OCI-LY7 (cell line): ENCODE measurements around the gene MCM9. TPM values are rescaled to one million over a fixed set of nuclear protein-coding genes. Genes with fewer than 3 reads are reported as not detected.
A peak's percentile ranks its signal among the peaks of the same experiment; 100 is the strongest.

Experiments
- BruUV-seq: library from RNA; stranded (reverse); fragments of 400-500 nt; replicated peaks from 2 replicates; lab custom pipeline; 2021; lab: Mats Ljungman, UMichigan
- CTCF ChIA-PET: fragments of 300-600 bp; sonication (Branson Sonifier 250); formaldehyde crosslinking; loops from one replicate; lab custom pipeline; 2022; ENCODE audit warnings: antibody characterized with exemption; ENCODE audit not compliant: unreplicated experiment; lab: Charles Lee
- POLR2A ChIA-PET: fragments of 300-600 bp; sonication (Branson Sonifier 250); formaldehyde crosslinking; loops from one replicate; lab custom pipeline; 2022; ENCODE audit warnings: antibody characterized with exemption; lab: Charles Lee
- DNase-seq: peaks from one replicate; pipeline ENCODE4 v3.0.0-alpha.2; 2015; ENCODE audit warnings: low spot score
- H2AFZ ChIP-seq: fragments of 200-600 bp; sonication (generic), shearing (Covaris generic); 2 replicates; pipeline ENCODE4 v1.6.1; 2014; ENCODE audit warnings: mild to moderate bottlenecking, antibody characterized with exemption, low read length, moderate library complexity
- H3K27ac ChIP-seq: fragments of 200-600 bp; sonication (generic); 2 replicates; pipeline ENCODE4 v1.5.1; 2014; ENCODE audit warnings: mixed run types, low read depth, mild to moderate bottlenecking, moderate library complexity, low read length, inconsistent platforms; ENCODE audit not compliant: poor library complexity, severe bottlenecking
- H3K36me3 ChIP-seq: fragments of 200-600 bp; sonication (generic); 2 replicates; pipeline ENCODE4 v1.6.1; 2014; ENCODE audit warnings: mild to moderate bottlenecking, antibody characterized with exemption, low read length, moderate library complexity, mixed read lengths; ENCODE audit not compliant: insufficient read depth
- H3K4me1 ChIP-seq: fragments of 200-600 bp; sonication (generic); 2 replicates; pipeline ENCODE4 v1.5.1; 2014; ENCODE audit warnings: mild to moderate bottlenecking, low read length; ENCODE audit not compliant: insufficient read depth, poor library complexity, severe bottlenecking
- H3K4me2 ChIP-seq: fragments of 200-600 bp; sonication (generic); 2 replicates; pipeline ENCODE4 v1.6.1; 2014; ENCODE audit warnings: mild to moderate bottlenecking, low read length
- H3K4me3 ChIP-seq: fragments of 200-600 bp; sonication (generic); 2 replicates; pipeline ENCODE4 v1.5.1; 2014; ENCODE audit warnings: mild to moderate bottlenecking, low read depth, low read length; ENCODE audit not compliant: poor library complexity, severe bottlenecking
- H3K79me2 ChIP-seq: fragments of 200-600 bp; sonication (generic); 2 replicates; pipeline ENCODE4 v1.6.1; 2016; ENCODE audit warnings: low read depth, mild to moderate bottlenecking, low read length, moderate library complexity, mixed read lengths; ENCODE audit not compliant: insufficient read depth
- H3K9me2 ChIP-seq: fragments of 200-600 bp; sonication (generic); 2 replicates; pipeline ENCODE4 v1.6.1; 2016; ENCODE audit warnings: mild to moderate bottlenecking, low read length, mixed read lengths; ENCODE audit not compliant: insufficient read depth
- H3K9me3 ChIP-seq: fragments of 200-600 bp; sonication (generic); 2 replicates; pipeline ENCODE4 v1.6.1; 2014; ENCODE audit warnings: mild to moderate bottlenecking, mixed run types, low read length, mixed read lengths
- H4K20me1 ChIP-seq: fragments of 200-600 bp; sonication (generic); 2 replicates; pipeline ENCODE4 v1.6.1; 2014; ENCODE audit warnings: mild to moderate bottlenecking, antibody characterized with exemption, low read length, moderate library complexity, mixed read lengths; ENCODE audit not compliant: insufficient read depth
- CTCF ChIP-seq: fragments of 200-600 bp; sonication (generic); conservative IDR thresholded peaks from 2 replicates; pipeline ENCODE4 v1.5.1; 2014; ENCODE audit warnings: mild to moderate bottlenecking, antibody characterized with exemption, low read length, moderate library complexity, mixed read lengths
- EZH2phosphoT487 ChIP-seq: fragments of 200-600 bp; sonication (generic); IDR thresholded peaks from 2 replicates; pipeline ENCODE4 v1.6.1; 2018; ENCODE audit warnings: low read depth, borderline replicate concordance, mild to moderate bottlenecking, mixed run types, antibody characterized with exemption, low read length, moderate library complexity, mixed read lengths
- intact Hi-C: fragments of 100-400 bp; cut with micrococcal nuclease; formaldehyde crosslinking; loops from one replicate; pipeline ENCODE4 v1.10.0; 2022; ENCODE audit not compliant: unreplicated experiment
- total RNA-seq, 2 experiments: library from RNA; depleted of rRNA in 1 of 2; stranded (reverse); fragments of >200 nt in 1 of 2; shearing (Covaris generic) in 1 of 2; gene quantifications; 2 replicates each; pipeline ENCODE4 v1.2.3, GENCODE V29; 2014 to 2022

MCM9 gene
- total RNA-seq, 2 experiments from 2014 or later: 17.4 to 18.8 TPM

GRCh38 chr6:118935331-118935668 lies 341 bp upstream of the MCM9 start:
- Histone ChIP-seq H3K36me3 (peaks cover 26% of the 10 kb centered on the region), H3K27ac (peak overlapping the region; percentile 78), H3K4me2 (peak overlapping the region; percentile 82), H3K9me3 (no peaks in the 10 kb centered on the region), H4K20me1 (peaks cover 10% of the 10 kb centered on the region; the same call in 1 of the 2 replicates), H3K79me2 (peaks cover 18% of the 10 kb centered on the region; the same call in 1 of the 2 replicates), H3K4me3 (peak overlapping the region; percentile 86), H2AFZ (peak overlapping the region; percentile 71; the same call in 1 of the 2 replicates), H3K4me1 (peaks cover 10% of the 10 kb centered on the region), H3K9me2 (no peaks in the 10 kb centered on the region)
- no TSS peak for BruUV-seq
- ChIA-PET CTCF (no interaction called here), POLR2A (interaction anchor here (0.6 to 1.5 kb wide), 7 partner anchors 10 to 1074 kb away, joined by 3 to 6 read pairs (median 3); partner anchors contain the start of gene ASF1A)
- DNase-seq: no peak
- TF ChIP-seq EZH2phosphoT487 (no peak), CTCF (no peak)
- intact Hi-C loops: no loop called here

GRCh38 chr6:118933855-118934460 lies 1.0 kb downstream of the MCM9 start:
- H3K9me2 ChIP-seq: no peaks in the 10 kb centered on the region
- TF ChIP-seq EZH2phosphoT487 (no peak), CTCF (no peak)
- ChIA-PET POLR2A (interaction anchor here (0.6 to 1.5 kb wide), 4 partner anchors 11 to 58 kb away, joined by 3 read pairs; no protein-coding TSS in a partner anchor), CTCF (no interaction called here)
- no peak overlapping the region for H3K27ac ChIP-seq
- peaks cover 10% of the 10 kb centered on the region for H3K4me1 ChIP-seq
- peaks cover 10% of the 10 kb centered on the region; the same call in 1 of the 2 replicates for H4K20me1 ChIP-seq
- H3K79me2 ChIP-seq: peaks cover 18% of the 10 kb centered on the region; the same call in 1 of the 2 replicates
- H2AFZ ChIP-seq: peak overlapping the region; percentile 43; the same call in 1 of the 2 replicates
- TSS peak; percentile 70 for BruUV-seq
- no peaks in the 10 kb centered on the region for H3K9me3 ChIP-seq
- peak overlapping the region; percentile 86 for H3K4me3 ChIP-seq
- H3K36me3 ChIP-seq: peaks cover 35% of the 10 kb centered on the region
- intact Hi-C loops: loop anchor here (1.0 kb wide), 1 partner anchor 40 kb away; the partner anchor contains the start of gene ASF1A
- no peak for DNase-seq
- peak overlapping the region; percentile 93 for H3K4me2 ChIP-seq

GRCh38 chr6:118932421-118932820 lies 2.5 kb downstream of the MCM9 start:
- TF ChIP-seq CTCF (no peak), EZH2phosphoT487 (no peak)
- H3K9me2 ChIP-seq: no peaks in the 10 kb centered on the region
- no peak for DNase-seq
- peaks cover 10% of the 10 kb centered on the region for H3K4me1 ChIP-seq
- peaks cover 18% of the 10 kb centered on the region; the same call in 1 of the 2 replicates for H3K79me2 ChIP-seq
- ChIA-PET CTCF (no interaction called here), POLR2A (no interaction called here)
- no peak overlapping the region for H3K4me3 ChIP-seq
- H3K36me3 ChIP-seq: peaks cover 49% of the 10 kb centered on the region
- no peak overlapping the region for H2AFZ ChIP-seq
- BruUV-seq: no TSS peak
- H3K4me2 ChIP-seq: no peak overlapping the region; the same call in 1 of the 2 replicates
- H3K9me3 ChIP-seq: no peaks in the 10 kb centered on the region
- peaks cover 10% of the 10 kb centered on the region; the same call in 1 of the 2 replicates for H4K20me1 ChIP-seq
- H3K27ac ChIP-seq: no peak overlapping the region
- intact Hi-C loops: no loop called here
